Measurements from ENCODE around the gene PMIS2.

- no peak for TF ChIP-seq CTCF (IDR thresholded peaks at IDR 0.05)
- no peak for TF ChIP-seq POLR2A (IDR thresholded peaks at IDR 0.05)
- TF ChIP-seq POLR2AphosphoS5 (IDR thresholded peaks at IDR 0.05) = no peak
Measured at GRCh38 chr19:35539850-35540249, 46.1 kb upstream of the PMIS2 start.

All from prostate gland (tissue), 2 donors.